ENCODE results near the gene PTDSS2.

DNA sequence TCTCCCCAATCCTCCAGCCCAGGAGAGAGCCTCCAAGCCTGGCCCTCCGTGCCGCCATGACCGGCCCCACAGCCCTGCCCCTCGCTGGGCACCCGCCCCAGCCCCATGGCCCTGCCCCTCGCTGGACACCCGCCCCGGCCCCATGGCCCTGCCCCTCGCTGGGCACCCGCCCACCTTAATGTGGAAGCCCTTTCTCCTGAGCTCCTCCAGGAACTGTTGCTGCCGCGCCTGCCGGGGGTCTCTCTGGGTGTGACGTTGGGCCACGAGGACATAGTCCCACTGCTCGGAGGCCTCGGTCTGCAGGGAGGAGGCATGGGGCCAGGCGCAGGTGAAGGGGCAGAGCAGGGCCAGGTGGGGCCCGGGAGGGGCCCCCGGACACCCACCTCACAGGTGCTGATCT lies 16.4 kb upstream of the PTDSS2 start:
- TF ChIP-seq, protein P1, sequence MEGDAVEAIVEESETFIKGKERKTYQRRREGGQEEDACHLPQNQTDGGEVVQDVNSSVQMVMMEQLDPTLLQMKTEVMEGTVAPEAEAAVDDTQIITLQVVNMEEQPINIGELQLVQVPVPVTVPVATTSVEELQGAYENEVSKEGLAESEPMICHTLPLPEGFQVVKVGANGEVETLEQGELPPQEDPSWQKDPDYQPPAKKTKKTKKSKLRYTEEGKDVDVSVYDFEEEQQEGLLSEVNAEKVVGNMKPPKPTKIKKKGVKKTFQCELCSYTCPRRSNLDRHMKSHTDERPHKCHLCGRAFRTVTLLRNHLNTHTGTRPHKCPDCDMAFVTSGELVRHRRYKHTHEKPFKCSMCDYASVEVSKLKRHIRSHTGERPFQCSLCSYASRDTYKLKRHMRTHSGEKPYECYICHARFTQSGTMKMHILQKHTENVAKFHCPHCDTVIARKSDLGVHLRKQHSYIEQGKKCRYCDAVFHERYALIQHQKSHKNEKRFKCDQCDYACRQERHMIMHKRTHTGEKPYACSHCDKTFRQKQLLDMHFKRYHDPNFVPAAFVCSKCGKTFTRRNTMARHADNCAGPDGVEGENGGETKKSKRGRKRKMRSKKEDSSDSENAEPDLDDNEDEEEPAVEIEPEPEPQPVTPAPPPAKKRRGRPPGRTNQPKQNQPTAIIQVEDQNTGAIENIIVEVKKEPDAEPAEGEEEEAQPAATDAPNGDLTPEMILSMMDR (conservative IDR thresholded peaks at IDR 0.05; ENCODE audit: low read length), result no peak
- no peak for TF ChIP-seq EZH2phosphoT487 (IDR thresholded peaks at IDR 0.05; ENCODE audit: borderline replicate concordance)
